A673 (cell line): Measurements from ENCODE around the gene DMAC2L. TPM values are rescaled to one million over a fixed set of nuclear protein-coding genes. Genes with fewer than 3 reads are reported as not detected.

Experiments
- BruUV-seq: library from RNA; stranded (reverse); fragments of 400-500 nt; replicated peaks from 2 replicates; lab custom pipeline; 2021; lab: Mats Ljungman, UMichigan
- CTCF ChIA-PET: fragments of 300-600 bp; sonication (Branson Sonifier 250); formaldehyde crosslinking; loops from one replicate; lab custom pipeline; 2022; ENCODE audit warnings: antibody characterized with exemption; lab: Charles Lee
- POLR2A ChIA-PET: fragments of 300-600 bp; sonication (Branson Sonifier 250); formaldehyde crosslinking; loops from one replicate; lab custom pipeline; 2022; ENCODE audit warnings: antibody characterized with exemption; ENCODE audit not compliant: low non-redundant PET; lab: Charles Lee
- DNase-seq: peaks from one replicate; pipeline ENCODE4 v3.0.0-alpha.2; 2015; ENCODE audit warnings: low spot score
- H3K27ac ChIP-seq: fragments of 200-600 bp; sonication (generic); 2 replicates; pipeline ENCODE4 v1.5.1; 2016; ENCODE audit warnings: mixed run types, low read depth, mild to moderate bottlenecking, mixed read lengths, antibody characterized with exemption, low read length; ENCODE audit not compliant: poor library complexity, severe bottlenecking
- H3K27me3 ChIP-seq: fragments of 200-600 bp; sonication (generic); replicated peaks from 2 replicates; pipeline ENCODE4 v1.6.1; 2017; ENCODE audit warnings: mixed run types, low read depth, mild to moderate bottlenecking, mixed read lengths, antibody characterized with exemption, low read length; ENCODE audit not compliant: insufficient read depth, poor library complexity
- H3K36me3 ChIP-seq: fragments of 200-600 bp; sonication (generic); 2 replicates; pipeline ENCODE4 v1.6.1; 2016; ENCODE audit warnings: mixed run types, mild to moderate bottlenecking, mixed read lengths, antibody characterized with exemption, low read length; ENCODE audit not compliant: insufficient read depth, poor library complexity, severe bottlenecking
- H3K4me1 ChIP-seq: fragments of 200-600 bp; sonication (generic); 2 replicates; pipeline ENCODE4 v1.6.1; 2017; ENCODE audit warnings: mixed run types, mild to moderate bottlenecking, mixed read lengths, antibody characterized with exemption, low read length; ENCODE audit not compliant: insufficient read depth, poor library complexity, severe bottlenecking
- H3K4me3 ChIP-seq: fragments of 200-600 bp; sonication (generic); 2 replicates; pipeline ENCODE4 v1.5.1; 2016; ENCODE audit warnings: low read depth, mixed run types, mild to moderate bottlenecking, mixed read lengths, low read length; ENCODE audit not compliant: poor library complexity, severe bottlenecking
- H3K9me3 ChIP-seq: fragments of 200-600 bp; sonication (generic); 2 replicates; pipeline ENCODE4 v1.6.1; 2016; ENCODE audit warnings: mixed run types, low read depth, mild to moderate bottlenecking, mixed read lengths, antibody characterized with exemption, low read length; ENCODE audit not compliant: poor library complexity, severe bottlenecking
- CTCF ChIP-seq: fragments of 300-800, 200-600 bp; sonication (generic); conservative IDR thresholded peaks from 2 replicates; pipeline ENCODE4 v1.5.1; 2017; ENCODE audit warnings: low read depth, mild to moderate bottlenecking, antibody characterized with exemption, low read length, moderate library complexity, mixed read lengths
- EZH2 ChIP-seq: fragments of 200-600 bp; sonication (generic); IDR thresholded peaks from 2 replicates; pipeline ENCODE4 v1.6.1; 2017; ENCODE audit warnings: borderline replicate concordance, low read depth, mild to moderate bottlenecking, mixed read lengths, antibody characterized with exemption, low read length; ENCODE audit not compliant: poor library complexity, severe bottlenecking
- intact Hi-C: fragments of 100-400 bp; cut with micrococcal nuclease; formaldehyde crosslinking; loops from one replicate; pipeline ENCODE4 v1.10.0; 2022; ENCODE audit not compliant: unreplicated experiment
- total RNA-seq: library from RNA; stranded (reverse); gene quantifications from 2 replicates; pipeline ENCODE4 v1.2.3, GENCODE V29; 2021

The DMAC2L gene
- total RNA-seq, 1 experiment from 2014 or later = 18.4 TPM

GRCh38 chr14:50320283-50320682 lies 8.2 kb downstream of the DMAC2L start:
- Histone ChIP-seq H3K4me3 (no peak overlapping the region), H3K27me3 (no peaks in the 10 kb centered on the region), H3K4me1 (no peaks in the 10 kb centered on the region), H3K9me3 (no peaks in the 10 kb centered on the region), H3K27ac (no peak overlapping the region), H3K36me3 (peaks cover 6% of the 10 kb centered on the region)
- TF ChIP-seq CTCF (no peak), EZH2 (no peak)
- BruUV-seq = no TSS peak
- intact Hi-C loops = loop anchor here (5.0 kb wide), 1 partner anchor 457 kb away; no protein-coding TSS in a partner anchor
- CTCF ChIA-PET = interaction anchor here (1.0 to 1.4 kb wide), 2 partner anchors 212 to 227 kb away, joined by 3 to 6 read pairs; partner anchors contain the start of gene MAP4K5
- POLR2A ChIA-PET = interaction anchor here (0.7 kb wide), 1 partner anchor 15 kb away, joined by 4 read pairs; no protein-coding TSS in a partner anchor
- no peak for DNase-seq

GRCh38 chr14:50321009-50321660 lies 9.0 kb downstream of the DMAC2L start:
- H3K9me3 ChIP-seq = no peaks in the 10 kb centered on the region

GRCh38 chr14:50331596-50331995 lies 19.5 kb downstream of the DMAC2L start:
- Histone ChIP-seq H3K4me3 (no peak overlapping the region), H3K27me3 (no peaks in the 10 kb centered on the region), H3K27ac (no peak overlapping the region), H3K4me1 (peaks cover 17% of the 10 kb centered on the region), H3K36me3 (peaks cover 1% of the 10 kb centered on the region), H3K9me3 (no peaks in the 10 kb centered on the region)
- ChIA-PET POLR2A (no interaction called here), CTCF (no interaction called here)
- no peak for TF ChIP-seq EZH2
- no peak for TF ChIP-seq CTCF
- no TSS peak for BruUV-seq
- DNase-seq = no peak
- intact Hi-C loops = no loop called here

More at GRCh38 chr14:50321009-50321660, 9.0 kb downstream of the DMAC2L start:
- ChIA-PET CTCF (interaction anchor here (0.6 to 1.4 kb wide), 3 partner anchors 11 to 227 kb away, joined by 3 to 7 read pairs (median 6); partner anchors contain the start of gene MAP4K5), POLR2A (no interaction called here)
- Histone ChIP-seq H3K27ac (peak overlapping the region; percentile 60), H3K4me3 (peak overlapping the region; percentile 34), H3K27me3 (no peaks in the 10 kb centered on the region), H3K36me3 (peaks cover 6% of the 10 kb centered on the region), H3K4me1 (no peaks in the 10 kb centered on the region)
- intact Hi-C loops = loop anchor here (1.0 to 5.0 kb wide), 2 partner anchors 211 to 456 kb away; partner anchors contain the start of gene MAP4K5
- no TSS peak for BruUV-seq
- no peak for TF ChIP-seq EZH2
- peak; percentile 98 for TF ChIP-seq CTCF
- DNase-seq = peak; percentile 93
